SH-SY5Y (cell line): ENCODE data around the gene AGRN.

ENCODE experiments used
- GATA2 ChIP-seq: IDR thresholded peaks from 2 replicates; pipeline ENCODE4 v1.6.1; 2011; ENCODE audit warnings: mild to moderate bottlenecking, low read depth, low read length
- GATA3 ChIP-seq: IDR thresholded peaks from 2 replicates; pipeline ENCODE4 v1.6.1; 2011; ENCODE audit warnings: low read depth, mild to moderate bottlenecking, low read length, moderate library complexity

The AGRN gene

GRCh38 chr1:1004780-1005697, 14.9 kb upstream of the AGRN start:
- TF ChIP-seq GATA2 (peak; percentile 89), GATA3 (no peak)

GRCh38 chr1:1005774-1006304, 14.1 kb upstream of the AGRN start:
- TF ChIP-seq GATA3: no peak
- TF ChIP-seq GATA2: no peak

- no peak for TF ChIP-seq GATA2
- TF ChIP-seq GATA3: no peak
These were observed 13.4 kb upstream of the AGRN start for GRCh38 chr1:1006305-1007159.

GRCh38 chr1:1011396-1011949, 8.4 kb upstream of the AGRN start:
- TF ChIP-seq GATA3 (no peak), GATA2 (no peak)

DNA sequence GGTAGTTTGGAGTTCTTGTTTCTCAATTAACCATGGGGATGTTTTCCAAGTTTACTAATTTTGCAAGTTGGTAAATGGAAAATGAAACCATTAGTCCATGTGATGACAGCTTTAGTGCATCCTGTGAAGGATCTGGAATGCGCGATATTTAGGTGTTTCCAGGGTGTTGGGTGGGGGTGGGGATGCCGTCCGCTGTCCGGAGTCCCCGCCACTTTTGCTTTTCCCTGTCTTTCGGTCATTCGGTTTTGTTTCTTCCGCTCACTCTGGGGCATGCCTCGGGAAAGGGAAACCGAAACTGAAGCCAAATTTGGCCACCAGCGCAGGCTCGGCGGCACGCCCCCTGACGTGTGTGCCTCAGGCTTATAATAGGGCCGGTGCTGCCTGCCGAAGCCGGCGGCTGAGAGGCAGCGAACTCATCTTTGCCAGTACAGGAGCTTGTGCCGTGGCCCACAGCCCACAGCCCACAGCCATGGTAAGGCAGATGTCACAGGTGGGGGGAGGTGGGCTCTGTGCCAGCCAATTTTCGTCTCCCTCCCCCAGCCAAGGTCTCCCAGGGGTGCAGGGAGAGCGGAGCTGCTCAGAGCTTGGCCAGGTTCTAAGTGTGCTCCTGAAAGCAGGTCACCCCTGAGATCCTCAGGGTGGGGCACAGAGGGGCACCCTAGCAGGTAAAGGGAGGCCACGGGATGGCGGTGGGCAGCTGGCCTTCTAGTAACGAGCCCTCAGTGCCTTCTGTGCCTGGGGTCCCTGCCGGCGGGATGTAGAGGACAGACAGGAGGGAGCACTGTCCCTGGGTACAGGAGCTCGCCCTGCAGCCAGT, 6.6 kb upstream of the AGRN start, which contains the start of gene ISG15:
TSS of gene ISG15 (plus strand) at position 393 of the 817 bp plus-strand sequence. CDS start at position 470, 77 bp downstream.
- TF ChIP-seq GATA3 (no peak), GATA2 (no peak)

- TF ChIP-seq GATA3 (no peak), GATA2 (no peak)
These were observed 5.8 kb upstream of the AGRN start for GRCh38 chr1:1013922-1014648.

- no peak for TF ChIP-seq GATA2
- no peak for TF ChIP-seq GATA3
These were observed 4.9 kb upstream of the AGRN start for GRCh38 chr1:1014799-1015681.

DNA sequence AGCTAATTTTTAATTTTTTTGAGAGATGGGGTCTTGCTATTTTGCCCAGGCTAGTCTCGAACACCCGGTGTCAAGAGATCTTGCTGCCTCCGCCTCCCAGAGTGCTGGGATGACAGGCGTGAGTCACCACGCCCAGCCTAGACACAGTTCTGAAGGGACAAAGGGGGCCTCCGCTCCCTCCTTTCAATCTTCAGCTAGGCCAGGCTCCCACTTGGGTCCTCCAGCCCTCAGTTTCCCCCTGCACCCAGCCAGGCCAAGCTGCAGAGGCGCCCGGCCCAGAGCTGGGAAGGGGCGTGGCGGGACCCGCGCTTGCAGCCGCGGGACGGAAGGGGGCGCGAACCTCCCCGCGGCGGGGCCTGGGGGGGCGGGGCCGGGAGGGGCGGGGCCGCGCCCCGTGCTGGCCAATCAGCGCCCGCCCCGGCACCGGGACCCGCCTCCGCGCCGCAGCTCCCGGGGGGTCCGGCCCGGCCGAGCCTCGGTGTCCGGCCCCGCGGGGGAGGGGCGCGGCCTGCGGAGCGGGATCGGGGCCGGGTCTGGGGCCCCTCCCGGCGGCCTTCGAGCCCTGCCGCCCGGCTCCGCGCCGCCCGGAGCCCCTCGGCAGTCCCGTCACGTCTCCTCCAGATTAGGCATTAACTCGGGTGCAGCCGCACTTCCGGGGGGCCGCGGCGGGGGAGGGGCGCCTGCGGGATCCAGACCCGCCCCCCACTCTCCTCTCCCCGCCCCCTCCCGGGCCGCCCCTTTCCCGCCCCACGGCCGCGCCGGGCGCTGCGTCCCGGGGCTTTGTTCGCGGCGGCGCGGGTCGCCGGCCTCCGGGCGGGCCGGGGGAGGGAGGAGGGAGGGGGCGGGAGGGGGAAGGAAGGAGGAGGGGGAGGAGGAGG, 559 bp upstream of the AGRN start:
- TF ChIP-seq GATA3 (no peak), GATA2 (no peak)

- TF ChIP-seq GATA2 (no peak), GATA3 (no peak)
These were observed 592 bp downstream of the AGRN start for GRCh38 chr1:1020415-1021009.

DNA sequence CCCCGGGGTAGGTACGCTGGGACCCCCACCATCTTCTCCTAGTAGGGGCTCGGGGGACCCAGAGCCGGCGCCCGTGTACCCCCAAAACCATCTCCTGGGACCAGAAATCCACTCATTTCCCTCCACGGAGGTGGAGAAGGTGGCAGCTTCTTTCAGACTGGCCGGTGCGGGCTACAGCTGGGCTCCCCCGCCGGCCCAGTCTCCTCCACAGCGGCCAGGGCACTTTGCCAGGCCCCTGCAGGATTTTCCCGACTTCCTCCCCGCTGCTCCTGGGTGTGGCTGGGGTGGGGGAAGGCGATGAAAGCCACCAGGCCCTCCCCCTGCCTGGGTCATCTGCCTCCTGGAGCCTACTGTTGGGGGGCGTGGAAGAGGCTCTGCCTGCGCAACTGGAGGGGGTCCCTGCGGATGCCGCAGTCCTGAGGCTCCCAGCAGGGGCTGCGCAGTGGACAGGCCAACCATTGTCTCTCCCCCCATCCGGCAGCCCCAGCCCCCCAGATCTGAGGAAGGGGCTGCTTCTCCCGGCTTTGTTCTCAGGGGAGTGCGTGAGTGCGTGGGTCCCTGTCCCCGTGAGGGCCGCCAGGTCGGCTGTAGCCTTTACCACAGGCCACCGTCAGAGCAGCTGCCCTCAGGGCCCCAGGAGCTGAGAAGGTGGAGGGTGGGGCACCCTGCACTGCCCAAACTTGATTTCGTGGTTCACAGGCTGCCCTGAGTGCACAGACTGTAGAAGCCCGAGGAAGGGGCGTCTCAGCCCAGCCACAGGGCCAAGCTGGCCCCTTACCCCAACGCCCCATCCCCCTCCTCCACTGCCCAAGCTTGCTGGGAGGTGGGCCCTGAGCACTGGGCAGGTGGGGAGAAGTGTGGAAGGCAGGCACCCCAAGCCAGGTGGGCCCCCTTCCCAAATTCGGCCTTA, 1.3 kb downstream of the AGRN start:
- TF ChIP-seq GATA2 (no peak), GATA3 (no peak)
